NT2/D1 (cell line): ENCODE data around the gene TNS1.

Experiments used
- YY1 ChIP-seq: IDR thresholded peaks from 2 replicates; pipeline ENCODE4 v1.6.1; 2011; ENCODE audit not compliant: insufficient read length, insufficient read depth
- ZNF274 ChIP-seq: IDR thresholded peaks from 2 replicates; pipeline ENCODE4 v1.6.1; 2011; ENCODE audit warnings: mild to moderate bottlenecking, low read depth, low read length

DNA sequence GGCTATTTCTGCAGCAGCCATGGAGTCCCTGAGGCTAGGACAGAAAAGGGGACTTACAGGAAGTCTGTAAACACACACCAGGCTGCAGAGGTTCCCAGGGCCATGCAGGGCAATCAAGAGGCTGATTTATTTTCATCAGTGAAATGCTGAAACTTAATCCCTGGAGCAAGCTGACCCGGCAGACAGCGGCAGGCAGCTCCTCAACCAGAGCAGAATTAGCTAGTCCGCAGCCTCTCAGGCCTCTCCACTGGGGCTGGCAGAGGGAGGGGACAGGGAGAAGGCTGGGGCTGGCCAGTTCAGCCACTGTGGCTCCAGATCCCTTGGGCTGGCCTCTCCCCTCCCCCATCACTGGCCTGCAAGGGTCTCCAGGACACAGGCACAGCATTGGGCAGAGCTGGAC lies 136.3 kb downstream of the TNS1 start:
- no peak for TF ChIP-seq ZNF274
- no peak for TF ChIP-seq YY1
